ENCODE data around the gene MTR. TPM values are rescaled to one million over a fixed set of nuclear protein-coding genes. Genes with fewer than 3 reads are reported as not detected.

MTR gene
- total and polyA plus RNA-seq, 9 of the 15 experiments (the other 6 are each of a cell fraction or from before 2014, with no cell fraction given) = 3.4 to 44.3 (median 20.3) TPM

DNA sequence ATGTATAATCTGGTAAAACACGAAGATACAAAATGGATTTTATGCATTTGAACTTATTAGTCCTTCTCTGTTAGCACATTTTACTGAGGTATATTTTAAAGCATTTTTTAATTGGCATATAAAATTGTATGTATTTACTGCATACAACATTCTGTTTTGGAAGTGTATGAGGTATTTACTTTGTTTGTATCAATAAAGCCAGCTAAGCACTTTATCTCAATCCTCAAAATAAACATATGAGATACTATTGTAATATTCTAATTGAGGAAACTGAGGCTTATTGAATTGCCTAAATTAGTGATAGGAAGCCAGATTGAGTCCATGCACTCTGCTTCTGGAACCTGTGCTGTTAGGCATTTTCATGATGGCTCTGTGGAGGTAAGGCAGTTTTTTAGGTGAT is 65.6 kb downstream of the MTR start:
- peaks cover 90% of the 10 kb centered on the region for H3K36me3 ChIP-seq (ENCODE audit: control insufficient read depth, insufficient read depth, low read length)
- in situ Hi-C loops (cut with MboI) (no loop called here), intact Hi-C loops (cut with micrococcal nuclease) (no loop called here)
- no peaks in the 10 kb centered on the region for H4K20me1 ChIP-seq (replicated peaks; ENCODE audit: control insufficient read depth, insufficient read depth, low read length)
- BruUV-seq (replicated peaks) = no TSS peak
- TF ChIP-seq ETV6 (IDR thresholded peaks at IDR 0.05; ENCODE audit: borderline replicate concordance in 1 of 2, low read depth in 2 of 2, low read length in 1 of 2) (no peak), ETV6 (CRISPR knock-in tag; IDR thresholded peaks at IDR 0.05; ENCODE audit: borderline replicate concordance) (no peak), ZNF316 (IDR thresholded peaks at IDR 0.05) (peak; percentile 80), C11orf30 (IDR thresholded peaks at IDR 0.05; ENCODE audit: low read depth) (peak; percentile 15; the same call in 1 of the 2 replicates), MAFF (IDR thresholded peaks at IDR 0.05; ENCODE audit: low read length) (peak; percentile 16; the same call in 1 of the 2 replicates)
- ATAC-seq = no peak
- WGBS (ENCODE audit: insufficient coverage, low coverage, missing lambda C conversion rate) = 87% methylated on average over 1 of the region's 1 CpG
- no peak overlapping the region for H2AFZ ChIP-seq (ENCODE audit: low read depth, low read length)
- H3K4me2 ChIP-seq (ENCODE audit: insufficient read depth, low read length) = no peak overlapping the region
- H3K27me3 ChIP-seq (ENCODE audit: control insufficient read depth in 2 of 2, insufficient read depth in 2 of 2, low read length in 2 of 2) = no peaks in the 10 kb centered on the region
- H3K27ac ChIP-seq (ENCODE audit: extremely low read depth, low read depth, low read length) = no peak overlapping the region
- H3K4me1 ChIP-seq (replicated peaks in 1 of 2; ENCODE audit: control insufficient read depth in 2 of 2, insufficient read depth in 2 of 2, low read length in 2 of 2) = no peaks in the 10 kb centered on the region
- ChIA-PET CTCF (ENCODE audit: low intra/inter-chr PET ratio) (no interaction called here), POLR2A (no interaction called here)
- H3K9me3 ChIP-seq (replicated peaks; ENCODE audit: control insufficient read depth, insufficient read depth, low read depth, low read length) = no peaks in the 10 kb centered on the region
- no peaks in the 10 kb centered on the region for H3K9me1 ChIP-seq (ENCODE audit: control insufficient read depth, insufficient read depth, low read length)
- no peaks in the 10 kb centered on the region for H3K79me2 ChIP-seq (ENCODE audit: control insufficient read depth, insufficient read depth, low read length)
- FAIRE-seq = no peak
- DNase-seq (ENCODE audit: extremely low read depth in 1 of 4, low spot score in 3 of 4) = no peak
- no peak overlapping the region for H3K9ac ChIP-seq (ENCODE audit: insufficient read depth in 1 of 2, low read depth in 2 of 2, low read length in 2 of 2)
- H3K4me3 ChIP-seq = no peak overlapping the region

DNA sequence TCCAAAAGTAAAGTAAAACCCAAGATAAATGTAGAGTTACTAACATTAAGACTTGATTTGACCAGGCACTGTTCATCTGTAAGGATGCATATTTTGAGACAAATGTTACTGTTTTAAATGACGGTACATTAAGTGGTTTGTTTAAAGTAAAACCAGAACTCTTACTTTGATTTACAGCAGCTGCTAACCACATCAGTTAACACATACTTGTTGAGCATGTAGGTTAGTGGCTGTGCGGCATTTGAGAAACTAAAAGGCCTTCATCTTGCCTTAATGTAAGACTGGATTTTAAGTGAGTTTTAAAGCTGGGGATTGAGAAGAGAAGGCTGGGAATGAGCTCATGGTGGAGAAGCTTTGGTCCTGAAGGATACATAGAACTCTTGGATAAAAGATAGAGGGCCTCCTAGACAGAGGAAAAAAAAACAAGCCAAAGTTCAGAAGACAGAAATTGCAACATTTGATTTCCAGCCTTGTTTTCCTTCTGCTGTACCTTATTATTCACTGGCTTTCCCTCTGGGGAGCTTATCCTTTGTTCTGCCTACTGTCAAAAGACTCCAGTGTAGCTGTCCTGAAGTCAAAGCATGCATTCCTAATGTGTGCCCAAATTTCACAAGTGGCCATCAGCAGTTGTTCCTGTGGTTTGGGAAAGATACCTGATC is 66.6 kb downstream of the MTR start:
- ATAC-seq = no peak
- in situ Hi-C loops (cut with MboI) = no loop called here
- Histone ChIP-seq H3K79me2 (ENCODE audit: control insufficient read depth, insufficient read depth, low read length) (no peaks in the 10 kb centered on the region), H3K36me3 (ENCODE audit: control insufficient read depth, insufficient read depth, low read length) (peaks cover 86% of the 10 kb centered on the region), H3K9ac (ENCODE audit: insufficient read depth in 1 of 2, low read depth in 2 of 2, low read length in 2 of 2) (no peak overlapping the region), H2AFZ (ENCODE audit: low read depth, low read length) (no peak overlapping the region), H3K27me3 (ENCODE audit: control insufficient read depth in 2 of 2, insufficient read depth in 2 of 2, low read length in 2 of 2) (no peaks in the 10 kb centered on the region), H3K9me3 (replicated peaks; ENCODE audit: control insufficient read depth, insufficient read depth, low read depth, low read length) (no peaks in the 10 kb centered on the region), H3K9me1 (ENCODE audit: control insufficient read depth, insufficient read depth, low read length) (no peaks in the 10 kb centered on the region), H3K4me1 (replicated peaks in 1 of 2; ENCODE audit: control insufficient read depth in 2 of 2, insufficient read depth in 2 of 2, low read length in 2 of 2) (no peaks in the 10 kb centered on the region), H4K20me1 (replicated peaks; ENCODE audit: control insufficient read depth, insufficient read depth, low read length) (no peaks in the 10 kb centered on the region), H3K4me3 (no peak overlapping the region), H3K4me2 (ENCODE audit: insufficient read depth, low read length) (no peak overlapping the region), H3K27ac (ENCODE audit: extremely low read depth, low read depth, low read length) (no peak overlapping the region)
- no peak for DNase-seq (ENCODE audit: extremely low read depth in 1 of 4, low spot score in 3 of 4)
- ChIA-PET POLR2A (interaction anchor here (0.6 to 0.7 kb wide), 3 partner anchors 31 to 316 kb away, joined by 3 read pairs; no protein-coding TSS in a partner anchor), CTCF (ENCODE audit: low intra/inter-chr PET ratio) (interaction anchor here (0.7 kb wide), 1 partner anchor 37 kb away, joined by 4 read pairs; no protein-coding TSS in a partner anchor)
- no TSS peak for BruUV-seq (replicated peaks)
- intact Hi-C loops (cut with micrococcal nuclease) = no loop called here
- FAIRE-seq = no peak
- TF ChIP-seq ZNF239 (CRISPR knock-in tag; IDR thresholded peaks at IDR 0.05) = no peak
- no peak for TF ChIP-seq TCF7L2 (IDR thresholded peaks at IDR 0.05; ENCODE audit: low read depth, low read length)
- 88% methylated on average over 2 of the region's 2 CpGs for WGBS (ENCODE audit: insufficient coverage, low coverage, missing lambda C conversion rate)

Data from K562 (cell line).